Stimulated activated CD4-positive, alpha-beta T cell treated with anti-CD3 and anti-CD28 coated beads, TNF-alpha, amount 100 ng/mL, for 48 hours (primary cell): Measurements from ENCODE around the gene ACTL9.
"Not testable (repeated sequence)": the region's sequence is repeated elsewhere in the genome, so short reads cannot be mapped to it uniquely, and the experiment has no call there.

Source experiments
- DNase-seq, 3 donors: peaks; one replicate each; pipeline ENCODE4 v3.0.0-alpha.2; 2020; ENCODE audit warnings: low read depth in 3 of 3

ACTL9 gene, protein sequence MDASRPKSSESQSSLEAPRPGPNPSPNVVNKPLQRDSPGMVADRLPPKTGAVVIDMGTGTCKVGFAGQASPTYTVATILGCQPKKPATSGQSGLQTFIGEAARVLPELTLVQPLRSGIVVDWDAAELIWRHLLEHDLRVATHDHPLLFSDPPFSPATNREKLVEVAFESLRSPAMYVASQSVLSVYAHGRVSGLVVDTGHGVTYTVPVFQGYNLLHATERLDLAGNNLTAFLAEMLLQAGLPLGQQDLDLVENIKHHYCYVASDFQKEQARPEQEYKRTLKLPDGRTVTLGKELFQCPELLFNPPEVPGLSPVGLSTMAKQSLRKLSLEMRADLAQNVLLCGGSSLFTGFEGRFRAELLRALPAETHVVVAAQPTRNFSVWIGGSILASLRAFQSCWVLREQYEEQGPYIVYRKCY

DNA sequence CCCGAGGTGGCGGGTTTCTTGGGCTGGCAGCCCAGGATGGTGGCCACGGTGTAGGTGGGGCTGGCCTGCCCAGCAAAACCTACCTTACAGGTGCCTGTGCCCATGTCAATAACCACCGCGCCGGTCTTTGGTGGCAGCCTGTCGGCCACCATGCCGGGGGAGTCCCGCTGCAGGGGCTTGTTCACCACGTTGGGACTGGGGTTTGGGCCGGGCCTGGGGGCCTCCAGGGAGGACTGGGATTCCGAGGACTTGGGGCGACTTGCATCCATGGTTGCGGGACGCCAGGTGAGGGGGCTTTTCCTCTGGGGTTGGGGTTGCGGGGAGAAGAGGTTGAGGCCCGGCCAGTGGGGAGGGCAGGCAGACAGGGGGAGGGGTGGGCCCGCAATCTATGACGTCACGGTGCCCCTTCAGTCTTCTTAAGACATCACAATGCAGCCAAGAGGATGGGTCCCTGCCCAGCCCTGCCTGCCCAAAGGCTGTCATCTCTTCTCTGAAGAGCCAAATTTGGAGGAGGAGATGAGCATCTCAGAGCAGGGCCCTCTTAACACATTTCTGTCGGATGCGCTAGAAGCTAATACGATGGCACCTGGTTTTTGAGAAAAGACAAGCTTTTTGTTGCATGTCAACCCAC is at the start of gene ACTL9:
Gene ACTL9, minus strand, starts transcription at position 363 of the 631 bp plus-strand sequence. Its CDS starts 94 bp downstream, at position 269.
- no peak for DNase-seq

DNA sequence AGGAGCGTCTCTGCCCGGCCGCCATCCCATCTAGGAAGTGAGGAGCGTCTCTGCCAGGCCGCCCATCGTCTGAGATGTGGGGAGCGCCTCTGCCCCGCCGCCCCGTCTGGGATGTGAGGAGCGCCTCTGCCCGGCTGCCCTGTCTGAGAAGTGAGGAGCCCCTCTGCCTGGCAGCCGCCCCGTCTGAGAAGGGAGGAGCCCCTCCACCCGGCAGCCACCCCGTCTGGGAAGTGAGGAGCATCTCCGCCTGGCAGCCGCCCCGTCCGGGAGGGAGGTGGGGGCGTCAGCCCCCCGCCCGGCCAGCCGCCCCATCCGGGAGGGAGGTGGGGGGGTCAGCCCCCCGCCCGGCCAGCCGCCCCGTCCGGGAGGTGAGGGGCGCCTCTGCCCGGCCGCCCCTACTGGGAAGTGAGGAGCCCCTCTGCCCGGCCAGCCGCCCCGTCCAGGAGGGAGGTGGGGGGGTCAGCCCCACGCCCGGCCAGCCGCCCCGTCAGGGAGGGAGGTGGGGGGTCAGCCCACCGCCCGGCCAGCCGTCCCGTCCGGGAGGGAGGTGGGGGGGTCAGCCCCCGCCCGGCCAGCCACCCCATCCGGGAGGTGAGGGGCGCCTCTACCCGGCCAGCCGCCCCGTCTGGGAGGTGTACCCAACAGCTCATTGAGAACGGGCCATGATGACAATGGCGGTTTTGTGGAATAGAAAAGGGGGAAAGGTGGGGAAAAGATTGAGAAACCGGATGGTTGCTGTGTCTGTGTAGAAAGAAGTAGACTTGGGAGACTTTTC is 40.9 kb upstream of the ACTL9 start:
- DNase-seq, result not testable (repeated sequence)

DNA sequence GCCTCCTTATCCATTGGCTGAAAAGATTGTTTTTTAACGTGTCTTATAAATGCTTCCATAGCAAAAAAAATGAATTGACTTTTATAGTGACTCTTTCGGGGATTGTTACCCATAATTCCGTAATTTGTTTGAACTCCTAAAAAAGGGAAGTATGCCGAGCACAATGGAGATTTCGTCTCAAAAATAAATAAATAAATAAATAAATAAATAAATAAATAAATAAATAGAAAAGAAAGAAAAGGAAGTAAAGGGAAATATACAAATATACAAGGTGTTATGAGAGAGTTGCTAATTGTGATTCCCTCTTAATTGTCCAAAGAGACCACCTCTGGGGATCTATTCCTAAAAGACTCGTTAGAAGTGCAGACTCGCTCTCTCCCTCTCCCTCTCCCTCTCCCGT is 39.8 kb upstream of the ACTL9 start:
- no peak for DNase-seq

DNA sequence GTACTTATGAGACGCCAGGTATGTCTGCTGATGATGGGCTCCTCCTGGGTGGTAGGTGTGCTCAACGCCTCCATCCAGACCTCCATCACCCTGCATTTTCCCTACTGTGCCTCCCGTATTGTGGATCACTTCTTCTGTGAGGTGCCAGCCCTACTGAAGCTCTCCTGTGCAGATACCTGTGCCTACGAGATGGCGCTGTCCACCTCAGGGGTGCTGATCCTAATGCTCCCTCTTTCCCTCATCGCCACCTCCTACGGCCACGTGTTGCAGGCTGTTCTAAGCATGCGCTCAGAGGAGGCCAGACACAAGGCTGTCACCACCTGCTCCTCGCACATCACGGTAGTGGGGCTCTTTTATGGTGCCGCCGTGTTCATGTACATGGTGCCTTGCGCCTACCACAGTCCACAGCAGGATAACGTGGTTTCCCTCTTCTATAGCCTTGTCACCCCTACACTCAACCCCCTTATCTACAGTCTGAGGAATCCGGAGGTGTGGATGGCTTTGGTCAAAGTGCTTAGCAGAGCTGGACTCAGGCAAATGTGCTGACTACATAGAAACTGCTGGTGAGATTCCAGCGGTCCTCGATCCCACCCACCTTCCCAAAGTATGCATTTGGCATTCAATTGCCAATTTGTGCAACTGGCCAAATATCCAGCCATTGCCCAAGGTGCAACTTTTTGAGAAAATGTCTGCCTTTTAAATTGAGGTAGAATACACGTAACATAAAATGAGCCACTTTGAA is 33.0 kb upstream of the ACTL9 start:
- no peak for DNase-seq

DNA sequence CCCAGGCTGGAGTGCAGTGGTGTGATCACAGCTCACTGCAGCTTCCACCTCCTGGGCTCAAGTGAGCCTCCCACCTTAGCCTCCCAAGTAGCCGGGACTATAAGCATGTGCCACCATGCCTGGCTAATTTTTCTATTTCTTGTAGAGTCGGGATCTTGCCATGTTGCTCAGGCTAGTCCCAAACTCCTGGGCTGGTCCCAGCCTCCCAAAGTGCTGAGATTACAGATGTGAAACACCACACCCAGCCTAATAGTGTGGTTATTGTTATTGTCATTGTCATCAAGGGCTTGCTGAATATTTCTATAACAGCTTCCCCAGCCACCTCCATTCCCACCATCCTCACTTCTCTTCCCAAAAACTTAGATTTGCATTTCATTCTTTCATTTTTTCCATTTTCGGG is 25.7 kb upstream of the ACTL9 start:
- DNase-seq, result no peak

DNA sequence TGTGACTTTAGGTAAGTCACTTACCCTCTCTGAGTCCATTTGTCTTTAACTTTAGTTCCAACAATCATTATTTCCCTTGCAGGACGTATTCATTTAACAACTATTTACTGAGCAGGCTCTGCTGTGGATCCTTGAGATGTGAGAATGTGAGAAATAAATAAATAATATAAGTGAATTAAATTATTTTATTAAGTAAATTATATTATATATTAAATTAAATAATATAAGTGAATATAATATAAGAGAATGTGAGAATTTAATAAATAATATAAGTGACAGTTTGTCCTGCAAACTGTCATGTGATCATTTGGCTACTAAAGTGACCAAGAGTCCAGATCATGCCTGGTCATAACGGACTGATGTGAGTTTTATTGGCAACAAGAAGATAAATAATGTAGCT is 23.4 kb upstream of the ACTL9 start:
- no peak for DNase-seq

DNA sequence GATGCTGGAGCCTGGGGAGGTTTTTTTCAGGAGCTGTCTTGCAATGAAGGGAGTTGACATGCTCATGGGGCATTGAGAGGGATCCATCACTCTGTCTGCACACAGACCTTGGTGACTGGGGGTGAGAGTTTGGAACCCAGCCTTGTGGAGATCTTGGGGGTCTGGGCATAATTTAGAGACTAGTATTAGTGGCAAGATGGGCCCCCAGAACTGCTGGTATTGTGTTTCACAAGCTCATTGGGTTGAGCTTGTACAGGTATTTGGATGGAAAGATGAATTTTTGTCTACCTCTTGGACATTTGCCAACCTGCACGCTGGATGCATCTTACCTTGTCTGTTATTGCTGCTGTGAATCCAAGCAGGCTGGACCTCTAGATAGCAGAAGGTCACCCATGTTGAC is 22.7 kb upstream of the ACTL9 start, which contains the start of gene OR2Z1:
Gene OR2Z1, plus strand, starts transcription at position 301 of the 400 bp plus-strand sequence. CDS start 9,395 bp downstream, outside the sequence.
- no peak for DNase-seq

DNA sequence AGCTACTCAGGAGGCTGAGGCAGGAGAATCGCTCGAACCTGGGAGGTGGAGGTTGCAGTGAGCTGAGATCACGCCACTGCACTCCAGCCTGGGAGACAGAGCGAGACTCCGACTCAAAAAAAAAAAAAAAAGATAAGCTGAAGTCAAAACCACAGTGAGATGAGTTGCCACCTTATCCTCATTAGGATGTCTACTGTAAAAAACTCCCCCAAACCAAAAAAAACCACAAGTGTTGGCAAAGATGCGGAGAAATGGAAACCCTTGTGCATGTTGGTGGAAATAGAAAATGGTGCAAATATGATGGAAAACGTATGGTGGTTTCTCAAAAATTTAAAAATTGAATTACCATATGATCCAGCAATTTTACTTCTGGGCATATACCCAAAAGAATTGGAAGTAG is 11.7 kb upstream of the ACTL9 start:
- not testable (repeated sequence) for DNase-seq

DNA sequence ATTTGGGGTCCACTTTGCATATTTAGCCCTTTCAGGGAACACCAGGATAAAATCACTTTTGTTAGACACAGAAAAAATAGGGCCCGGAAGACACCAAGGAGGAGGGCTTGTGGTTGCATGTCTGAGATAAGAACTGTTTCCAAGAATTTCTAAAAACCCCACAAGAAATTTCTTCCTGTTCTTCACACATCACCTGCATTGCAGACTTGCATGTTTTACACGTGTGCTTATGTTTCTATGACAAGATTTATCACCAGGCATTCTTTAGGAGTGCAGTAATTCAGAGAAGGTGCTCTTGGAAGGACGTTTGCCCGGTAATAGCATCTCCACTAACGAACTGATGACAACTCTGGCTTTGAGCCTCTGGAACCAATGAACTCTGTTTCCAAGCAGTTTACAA is 7.1 kb upstream of the ACTL9 start:
- no peak for DNase-seq

DNA sequence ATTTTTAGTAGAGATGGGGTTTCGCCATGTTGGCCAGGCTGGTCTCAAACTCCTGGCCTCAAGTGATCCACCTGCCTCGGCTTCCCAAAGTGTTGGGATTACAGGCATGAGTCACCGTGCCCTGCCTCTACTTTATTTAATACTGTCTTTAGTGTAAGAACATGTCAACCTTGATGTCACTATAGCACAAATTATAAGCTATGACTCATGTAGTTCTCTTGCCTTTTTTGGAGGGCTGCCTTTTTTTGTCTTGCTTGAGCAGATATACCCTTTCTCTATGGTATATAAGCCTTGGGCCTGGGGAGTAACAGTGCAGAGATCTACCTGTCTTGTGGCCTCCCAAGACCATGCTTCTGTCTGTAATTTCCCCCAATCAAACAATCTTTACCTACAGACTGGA is 6.7 kb upstream of the ACTL9 start:
- DNase-seq, result not testable (repeated sequence)

DNA sequence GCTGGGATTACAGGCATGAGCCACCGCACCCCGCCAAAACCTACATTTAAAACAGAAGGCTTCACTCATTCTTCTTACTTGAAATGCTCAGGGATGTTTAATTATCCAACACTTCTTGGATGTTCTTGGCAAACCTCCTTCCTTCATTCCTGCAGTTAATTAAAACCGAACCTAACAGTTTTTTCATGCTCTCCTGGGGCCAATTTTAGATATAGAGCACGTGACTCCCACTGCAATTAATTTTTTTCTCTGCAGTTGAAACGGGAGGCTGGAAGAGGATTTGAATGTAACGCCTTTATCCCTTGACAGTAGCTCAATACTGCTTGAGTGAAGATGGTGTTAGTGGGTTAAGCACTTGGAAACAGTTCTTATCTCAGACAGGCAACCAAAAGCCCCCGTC is 4.6 kb upstream of the ACTL9 start:
- DNase-seq, result no peak

DNA sequence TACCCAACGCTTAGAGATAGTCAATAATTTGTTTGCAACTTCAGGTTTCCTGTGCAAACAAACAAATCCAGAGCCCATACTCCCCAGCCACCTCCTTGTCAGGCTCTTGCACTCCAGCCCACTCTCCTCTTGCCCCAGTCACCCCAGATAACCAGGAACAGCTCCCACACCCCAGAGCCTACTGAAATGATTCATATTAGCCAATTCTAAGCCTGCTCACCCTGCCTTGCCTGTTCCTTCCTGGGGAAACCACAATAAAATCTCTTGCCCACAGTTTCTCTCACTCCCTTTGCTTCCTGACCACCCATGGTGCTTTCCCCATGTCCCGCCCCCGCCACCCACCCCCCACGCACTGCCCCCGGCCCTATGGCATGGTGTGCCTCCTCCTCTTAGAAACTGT is 3.8 kb upstream of the ACTL9 start:
- peak in 2 of 3 donors; percentile 13 to 19 for DNase-seq

DNA sequence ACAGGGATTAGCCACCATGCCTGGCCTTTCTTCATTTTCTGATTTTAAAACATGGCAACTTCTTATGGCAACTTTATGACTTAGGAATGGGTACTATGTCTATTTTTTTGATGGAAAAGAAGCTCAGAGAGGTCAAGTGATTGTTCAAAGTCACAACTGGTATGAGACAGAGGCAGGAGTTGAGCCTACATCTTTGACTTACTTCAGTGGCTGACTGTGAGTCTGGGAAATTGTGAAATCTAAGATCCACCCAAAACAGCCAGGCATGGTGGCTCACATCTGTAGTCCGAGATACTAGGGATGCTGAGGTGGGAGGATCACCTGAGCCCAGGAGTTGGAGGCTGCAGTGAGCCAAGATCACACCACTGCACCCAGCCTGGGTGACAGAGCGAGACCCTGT is 2.4 kb upstream of the ACTL9 start:
- DNase-seq, result no peak

DNA sequence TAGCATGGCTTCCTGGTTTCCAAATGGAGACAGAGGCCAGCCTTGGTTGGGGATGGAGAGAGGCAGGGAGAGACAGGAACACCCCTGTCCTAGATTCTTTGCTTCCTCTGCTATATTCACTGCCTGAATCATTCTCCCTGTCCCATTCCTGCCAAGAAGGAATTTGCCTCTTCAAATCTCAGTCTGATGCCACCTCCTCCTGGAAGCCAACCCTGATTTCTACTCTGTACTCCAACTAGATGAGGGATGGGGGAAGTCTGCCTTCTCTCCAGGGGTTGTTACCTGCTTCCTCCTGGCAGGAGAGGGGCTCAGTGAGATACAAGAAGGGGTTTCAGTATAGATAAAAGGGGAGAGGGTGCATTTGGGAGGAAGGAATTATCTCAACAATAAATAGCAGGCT is 1.3 kb upstream of the ACTL9 start:
- no peak for DNase-seq

DNA sequence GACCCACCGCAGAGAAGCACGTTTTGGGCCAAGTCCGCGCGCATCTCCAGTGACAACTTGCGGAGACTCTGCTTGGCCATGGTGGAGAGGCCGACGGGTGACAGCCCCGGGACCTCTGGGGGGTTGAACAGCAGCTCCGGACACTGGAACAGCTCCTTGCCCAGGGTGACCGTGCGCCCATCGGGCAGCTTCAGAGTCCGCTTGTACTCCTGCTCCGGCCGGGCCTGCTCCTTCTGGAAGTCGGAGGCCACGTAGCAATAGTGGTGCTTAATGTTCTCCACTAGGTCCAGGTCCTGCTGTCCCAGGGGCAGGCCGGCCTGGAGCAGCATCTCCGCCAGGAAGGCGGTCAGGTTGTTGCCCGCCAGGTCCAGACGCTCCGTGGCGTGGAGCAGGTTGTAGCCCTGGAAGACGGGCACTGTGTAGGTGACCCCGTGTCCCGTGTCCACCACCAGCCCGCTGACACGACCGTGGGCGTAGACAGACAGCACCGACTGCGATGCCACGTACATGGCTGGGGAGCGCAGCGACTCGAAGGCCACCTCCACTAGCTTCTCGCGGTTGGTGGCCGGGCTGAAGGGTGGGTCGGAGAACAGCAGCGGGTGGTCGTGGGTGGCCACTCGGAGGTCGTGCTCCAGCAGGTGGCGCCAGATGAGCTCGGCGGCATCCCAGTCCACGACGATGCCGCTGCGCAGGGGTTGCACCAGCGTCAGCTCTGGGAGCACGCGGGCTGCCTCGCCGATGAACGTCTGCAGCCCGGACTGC is 743 bp downstream of the ACTL9 start:
- peak in 1 of 3 donors; percentile 16 for DNase-seq

DNA sequence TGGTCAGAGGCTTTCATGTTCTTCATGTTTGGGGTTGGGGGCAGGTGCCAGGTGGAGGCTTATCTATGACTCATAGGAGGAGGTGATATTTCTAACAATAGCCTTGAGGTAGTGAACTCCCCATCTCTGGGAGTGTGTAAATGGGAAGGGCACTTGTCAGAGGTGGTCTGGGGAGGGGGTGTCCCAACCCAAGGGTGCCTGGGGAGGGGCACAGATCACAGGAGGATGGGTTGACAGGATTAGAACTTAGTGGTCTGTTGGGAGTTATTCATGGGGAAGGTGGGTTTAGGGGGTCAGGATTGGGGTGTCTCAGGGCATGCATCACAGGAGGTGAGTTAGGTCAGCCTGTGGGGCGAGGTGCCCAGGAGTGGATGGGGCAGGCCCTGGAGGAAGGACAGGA is 1.6 kb downstream of the ACTL9 start:
- DNase-seq, result no peak

DNA sequence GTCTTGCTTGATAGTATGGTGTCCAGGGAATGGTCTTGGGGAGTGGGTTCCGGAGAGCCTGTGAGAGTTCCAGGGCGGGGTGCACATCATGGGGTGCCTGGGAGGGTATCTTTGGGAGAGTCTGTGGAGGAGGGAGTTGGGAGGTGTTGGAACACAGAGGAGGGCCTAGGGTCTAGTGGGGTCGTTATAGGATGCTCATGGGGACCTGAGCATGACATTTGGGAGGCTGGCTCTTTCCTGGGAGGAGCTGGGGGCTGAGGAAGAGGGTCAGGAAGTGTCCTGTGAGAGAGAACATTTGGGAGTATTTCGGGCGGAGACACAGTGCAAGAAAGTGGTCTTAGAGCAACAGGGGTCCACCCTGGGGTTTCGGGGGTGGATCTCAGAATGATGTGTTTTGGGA is 2.7 kb downstream of the ACTL9 start:
- DNase-seq, result no peak

DNA sequence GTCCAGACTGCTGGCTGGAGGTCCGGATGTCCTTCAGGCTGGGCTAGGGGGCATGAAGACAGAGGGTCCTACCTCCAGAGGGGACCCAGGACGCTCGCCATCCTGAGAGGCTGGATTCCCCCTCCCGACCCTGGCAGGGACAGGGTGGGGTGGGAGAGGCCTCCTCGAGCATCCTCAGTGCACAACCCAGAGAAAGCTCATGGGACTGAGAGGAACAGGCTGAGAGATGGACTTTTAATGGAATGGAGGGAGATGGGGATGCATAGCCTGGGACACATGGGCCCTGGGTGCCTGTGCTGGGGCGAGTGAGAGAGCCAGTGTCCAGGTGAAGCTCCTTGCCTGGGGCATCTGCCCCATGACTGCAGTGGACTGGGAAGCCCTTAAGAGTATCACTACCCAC is 3.1 kb downstream of the ACTL9 start:
- no peak for DNase-seq

DNA sequence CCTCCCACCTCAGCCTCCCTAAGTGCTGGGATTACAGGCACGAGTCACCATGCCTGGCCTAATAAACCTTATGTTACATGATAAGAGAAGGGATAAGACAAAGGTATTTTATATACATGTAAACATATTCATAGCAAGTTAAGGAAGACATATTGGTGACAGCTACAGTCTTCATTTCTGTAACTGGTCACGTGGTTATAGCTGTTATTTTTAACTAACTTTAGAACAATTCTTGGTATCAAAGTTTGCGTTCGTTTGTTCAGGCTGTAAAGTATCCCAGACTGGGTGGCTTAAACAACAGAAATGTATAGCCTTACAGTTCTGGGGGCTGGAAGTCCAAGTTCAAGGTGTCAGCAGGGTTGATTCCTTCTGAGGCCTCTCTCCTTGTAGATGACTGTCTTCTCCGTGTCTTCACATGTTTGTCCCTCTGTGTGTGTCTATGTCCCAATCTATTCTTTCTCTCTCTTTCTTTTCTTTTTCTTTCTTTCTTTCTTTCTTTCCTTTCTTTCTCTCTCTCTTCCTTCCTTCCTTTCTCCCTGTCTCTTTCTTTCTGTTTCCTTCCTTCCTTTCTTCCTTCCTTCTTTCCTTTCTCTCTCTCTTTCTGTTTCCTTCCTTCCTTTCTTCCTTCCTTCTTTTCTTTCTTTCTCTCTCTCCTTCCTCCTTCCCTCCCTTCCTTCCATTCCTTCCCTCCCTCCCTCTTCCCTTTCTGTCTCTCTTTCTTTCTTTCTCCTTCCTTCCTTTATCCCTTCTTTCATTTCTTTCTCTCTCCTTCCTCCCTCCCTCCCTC is 7.6 kb downstream of the ACTL9 start:
- no peak for DNase-seq

DNA sequence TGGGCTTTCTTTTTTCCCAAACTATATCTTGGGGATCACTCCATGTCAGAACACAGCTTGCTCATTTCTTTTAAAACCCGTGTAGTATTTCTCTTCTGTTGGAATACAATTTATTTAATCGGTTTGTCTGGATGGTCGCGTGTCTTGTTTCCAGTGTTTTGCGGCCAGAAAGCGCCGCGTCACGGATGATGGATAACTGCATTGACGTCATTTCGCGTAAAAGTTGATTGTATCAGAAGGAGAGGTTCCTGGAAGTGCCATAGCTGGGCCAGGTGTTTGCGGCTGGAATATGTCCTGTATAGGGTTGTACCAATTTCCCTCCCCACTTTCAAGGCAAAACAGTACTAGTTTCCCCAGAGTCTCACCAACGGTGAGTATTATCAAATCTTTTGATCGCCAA is 9.7 kb downstream of the ACTL9 start:
- no peak for DNase-seq
